SK-N-SH treated with all-trans-retinoic acid at 6 μM for 48 hours (cell line): Measurements from ENCODE around the gene LAMC1.

Experiments
- ATAC-seq: fragments of 200-7000 bp; cut with Tn5 transposase; 3 replicates; pipeline ENCODE4 v1.9.1; 2020; ENCODE audit warnings: mild to moderate bottlenecking, moderate library complexity
- ARNTL ChIP-seq: fragments of 450-650 bp; formaldehyde crosslinking; IDR thresholded peaks from 2 replicates; pipeline ENCODE4 v1.5.0; 2020; ENCODE audit warnings: low read depth, mild to moderate bottlenecking, moderate library complexity, borderline replicate concordance
- BACH2 ChIP-seq: fragments of 250-450 bp; sonication (Bioruptor Pico); IDR thresholded peaks from 2 replicates; pipeline ENCODE4 v1.9.0; 2021; ENCODE audit warnings: mild to moderate bottlenecking, borderline replicate concordance
- CSDC2 ChIP-seq: fragments of 250-450 bp; sonication (Bioruptor Pico); IDR thresholded peaks from 2 replicates; pipeline ENCODE4 v1.5.0; 2020; ENCODE audit warnings: mild to moderate bottlenecking, moderate library complexity
- ESRRG ChIP-seq: fragments of 250-450 bp; sonication (Bioruptor Pico); IDR thresholded peaks from 2 replicates; pipeline ENCODE4 v1.6.1; 2021; ENCODE audit warnings: mild to moderate bottlenecking
- GLIS3 ChIP-seq: fragments of 250-450 bp; sonication (Bioruptor Pico); IDR thresholded peaks from 2 replicates; pipeline ENCODE4 v1.5.0; 2020; ENCODE audit warnings: mild to moderate bottlenecking, moderate library complexity
- ISL1 ChIP-seq: fragments of 250-450 bp; sonication (Bioruptor Pico); IDR thresholded peaks from 2 replicates; pipeline ENCODE4 v2.1.2; 2022; ENCODE audit warnings: mild to moderate bottlenecking, moderate library complexity
- OSR1 ChIP-seq: fragments of 250-450 bp; sonication (Bioruptor Pico); IDR thresholded peaks from 2 replicates; pipeline ENCODE4 v1.8.0; 2022; ENCODE audit warnings: moderate library complexity, mild to moderate bottlenecking, inconsistent platforms
- PATZ1 ChIP-seq: fragments of 250-450 bp; sonication (Bioruptor Pico); IDR thresholded peaks from 2 replicates; pipeline ENCODE4 v1.8.0; 2020; ENCODE audit warnings: mild to moderate bottlenecking, moderate library complexity, borderline replicate concordance
- PPARA ChIP-seq: fragments of 250-450 bp; sonication (Bioruptor Pico); IDR thresholded peaks from 2 replicates; pipeline ENCODE4 v1.5.0; 2020; ENCODE audit warnings: mild to moderate bottlenecking, borderline replicate concordance
- SNAI2 ChIP-seq: fragments of 250-450 bp; sonication (Bioruptor Pico); IDR thresholded peaks from 2 replicates; pipeline ENCODE4 v1.5.0; 2020; ENCODE audit warnings: mild to moderate bottlenecking, moderate library complexity
- TCF4 ChIP-seq: fragments of 250-450 bp; sonication (Bioruptor Pico); IDR thresholded peaks from 2 replicates; pipeline ENCODE4 v1.8.0; 2021; ENCODE audit warnings: mild to moderate bottlenecking, moderate library complexity, borderline replicate concordance
- TOX ChIP-seq: fragments of 250-450 bp; sonication (Bioruptor Pico); IDR thresholded peaks from 2 replicates; pipeline ENCODE4 v1.8.0; 2021; ENCODE audit warnings: mild to moderate bottlenecking, moderate library complexity, borderline replicate concordance
- ZC3H10 ChIP-seq: fragments of 250-450 bp; sonication (Bioruptor Pico); IDR thresholded peaks from 2 replicates; pipeline ENCODE4 v1.5.1; 2021; ENCODE audit warnings: mild to moderate bottlenecking, moderate library complexity
- ZFP3 ChIP-seq: fragments of 250-450 bp; sonication (Bioruptor Pico); IDR thresholded peaks from 2 replicates; pipeline ENCODE4 v1.5.0; 2020; ENCODE audit warnings: mild to moderate bottlenecking, moderate library complexity
- ZFP30 ChIP-seq: fragments of 450-650 bp; formaldehyde crosslinking; IDR thresholded peaks from 2 replicates; pipeline ENCODE4 v1.5.0; 2022; ENCODE audit warnings: mild to moderate bottlenecking, moderate library complexity
- ZNF565 ChIP-seq: fragments of 450-650 bp; formaldehyde crosslinking; conservative IDR thresholded peaks from 2 replicates; pipeline ENCODE4 v1.5.0; 2020; ENCODE audit warnings: low read depth, mild to moderate bottlenecking, moderate library complexity
- ZNF70 ChIP-seq: fragments of 450-650 bp; formaldehyde crosslinking; IDR thresholded peaks from 2 replicates; pipeline ENCODE4 v1.5.0; 2020; ENCODE audit warnings: mild to moderate bottlenecking, moderate library complexity
- ZNF8 ChIP-seq: fragments of 450-650 bp; formaldehyde crosslinking; IDR thresholded peaks from 2 replicates; pipeline ENCODE4 v1.5.0; 2020; ENCODE audit warnings: mild to moderate bottlenecking, moderate library complexity
- TF ChIP-seq, protein P1 (sequence below): fragments of 250-450 bp; sonication (Bioruptor Pico); IDR thresholded peaks from 2 replicates; pipeline ENCODE4 v1.8.0; 2021; ENCODE audit warnings: low read depth, mild to moderate bottlenecking, moderate library complexity, borderline replicate concordance
- TF ChIP-seq, protein P2 (sequence below): fragments of 250-450 bp; sonication (Bioruptor Pico); IDR thresholded peaks from 2 replicates; pipeline ENCODE4 v1.5.1; 2020; ENCODE audit warnings: low read depth, mild to moderate bottlenecking, moderate library complexity
- TF ChIP-seq, protein P3 (sequence below): fragments of 250-450 bp; sonication (Bioruptor Pico); IDR thresholded peaks from 2 replicates; pipeline ENCODE4 v1.5.1; 2021; ENCODE audit warnings: mild to moderate bottlenecking, moderate library complexity

LAMC1 gene

GRCh38 chr1:183082650-183083049 lies 59.4 kb downstream of the LAMC1 start:
- TF ChIP-seq OSR1 (CRISPR knock-in tag): no peak
- no peak for TF ChIP-seq TOX (CRISPR knock-in tag)
- no peak for TF ChIP-seq CSDC2 (CRISPR knock-in tag)
- TF ChIP-seq, protein P1, sequence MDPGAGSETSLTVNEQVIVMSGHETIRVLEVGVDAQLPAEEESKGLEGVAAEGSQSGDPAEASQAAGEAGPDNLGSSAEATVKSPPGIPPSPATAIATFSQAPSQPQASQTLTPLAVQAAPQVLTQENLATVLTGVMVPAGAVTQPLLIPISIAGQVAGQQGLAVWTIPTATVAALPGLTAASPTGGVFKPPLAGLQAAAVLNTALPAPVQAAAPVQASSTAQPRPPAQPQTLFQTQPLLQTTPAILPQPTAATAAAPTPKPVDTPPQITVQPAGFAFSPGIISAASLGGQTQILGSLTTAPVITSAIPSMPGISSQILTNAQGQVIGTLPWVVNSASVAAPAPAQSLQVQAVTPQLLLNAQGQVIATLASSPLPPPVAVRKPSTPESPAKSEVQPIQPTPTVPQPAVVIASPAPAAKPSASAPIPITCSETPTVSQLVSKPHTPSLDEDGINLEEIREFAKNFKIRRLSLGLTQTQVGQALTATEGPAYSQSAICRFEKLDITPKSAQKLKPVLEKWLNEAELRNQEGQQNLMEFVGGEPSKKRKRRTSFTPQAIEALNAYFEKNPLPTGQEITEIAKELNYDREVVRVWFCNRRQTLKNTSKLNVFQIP (CRISPR knock-in tag): no peak
- no peak for TF ChIP-seq ZNF565
- TF ChIP-seq PATZ1 (CRISPR knock-in tag): no peak
- no peak for TF ChIP-seq GLIS3 (CRISPR knock-in tag)
- no peak for TF ChIP-seq ISL1
- TF ChIP-seq, protein P2, sequence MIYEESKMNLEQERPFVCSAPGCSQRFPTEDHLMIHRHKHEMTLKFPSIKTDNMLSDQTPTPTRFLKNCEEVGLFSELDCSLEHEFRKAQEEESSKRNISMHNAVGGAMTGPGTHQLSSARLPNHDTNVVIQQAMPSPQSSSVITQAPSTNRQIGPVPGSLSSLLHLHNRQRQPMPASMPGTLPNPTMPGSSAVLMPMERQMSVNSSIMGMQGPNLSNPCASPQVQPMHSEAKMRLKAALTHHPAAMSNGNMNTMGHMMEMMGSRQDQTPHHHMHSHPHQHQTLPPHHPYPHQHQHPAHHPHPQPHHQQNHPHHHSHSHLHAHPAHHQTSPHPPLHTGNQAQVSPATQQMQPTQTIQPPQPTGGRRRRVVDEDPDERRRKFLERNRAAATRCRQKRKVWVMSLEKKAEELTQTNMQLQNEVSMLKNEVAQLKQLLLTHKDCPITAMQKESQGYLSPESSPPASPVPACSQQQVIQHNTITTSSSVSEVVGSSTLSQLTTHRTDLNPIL: no peak
- no peak for TF ChIP-seq ZFP3
- TF ChIP-seq TCF4: no peak
- no peak for TF ChIP-seq ZC3H10 (CRISPR knock-in tag)
- no peak for ATAC-seq

- TF ChIP-seq ZFP30 (CRISPR knock-in tag) (no peak), CSDC2 (CRISPR knock-in tag) (no peak), TOX (CRISPR knock-in tag) (no peak), GLIS3 (CRISPR knock-in tag) (no peak), ZNF70 (CRISPR knock-in tag) (no peak), ESRRG (CRISPR knock-in tag) (no peak), ZNF8 (CRISPR knock-in tag) (no peak), SNAI2 (CRISPR knock-in tag) (no peak)
- TF ChIP-seq, protein P3, sequence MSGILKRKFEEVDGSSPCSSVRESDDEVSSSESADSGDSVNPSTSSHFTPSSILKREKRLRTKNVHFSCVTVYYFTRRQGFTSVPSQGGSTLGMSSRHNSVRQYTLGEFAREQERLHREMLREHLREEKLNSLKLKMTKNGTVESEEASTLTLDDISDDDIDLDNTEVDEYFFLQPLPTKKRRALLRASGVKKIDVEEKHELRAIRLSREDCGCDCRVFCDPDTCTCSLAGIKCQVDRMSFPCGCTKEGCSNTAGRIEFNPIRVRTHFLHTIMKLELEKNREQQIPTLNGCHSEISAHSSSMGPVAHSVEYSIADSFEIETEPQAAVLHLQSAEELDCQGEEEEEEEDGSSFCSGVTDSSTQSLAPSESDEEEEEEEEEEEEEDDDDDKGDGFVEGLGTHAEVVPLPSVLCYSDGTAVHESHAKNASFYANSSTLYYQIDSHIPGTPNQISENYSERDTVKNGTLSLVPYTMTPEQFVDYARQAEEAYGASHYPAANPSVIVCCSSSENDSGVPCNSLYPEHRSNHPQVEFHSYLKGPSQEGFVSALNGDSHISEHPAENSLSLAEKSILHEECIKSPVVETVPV (CRISPR knock-in tag): no peak
- TF ChIP-seq, protein P2: no peak
- ATAC-seq: no peak
Measured at GRCh38 chr1:183087001-183087400, 63.8 kb downstream of the LAMC1 start.

DNA sequence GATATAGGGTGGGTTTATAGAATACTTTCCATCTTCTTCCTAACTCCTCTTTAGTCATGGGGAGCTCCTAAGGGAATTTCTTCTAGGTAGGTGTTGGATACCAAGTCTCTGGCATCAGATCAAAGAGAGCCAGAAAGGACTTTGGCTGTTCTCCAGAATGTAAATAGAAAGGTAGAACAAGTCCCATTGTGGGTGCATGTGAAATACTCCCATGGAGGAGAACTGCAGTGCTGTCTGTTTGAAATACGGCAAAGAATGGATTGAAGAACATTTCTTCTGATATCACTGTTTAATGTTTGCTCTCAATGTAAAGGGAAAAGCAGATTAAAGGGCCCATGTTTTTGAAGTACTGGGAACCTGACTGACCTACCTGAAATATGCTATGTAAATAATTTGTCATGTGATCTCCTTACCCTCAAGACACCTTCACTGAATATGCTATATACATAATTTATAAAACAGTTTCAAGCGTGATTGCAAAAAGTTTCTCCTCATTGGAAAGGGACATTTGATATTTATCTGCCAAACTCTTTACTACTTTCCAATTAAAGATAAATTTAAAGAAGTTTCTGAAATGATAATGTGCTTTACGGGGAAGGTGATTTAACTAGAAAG lies 65.9 kb downstream of the LAMC1 start:
- no peak for ATAC-seq
- TF ChIP-seq ISL1: no peak
- TF ChIP-seq SNAI2 (CRISPR knock-in tag): no peak
- TF ChIP-seq BACH2 (CRISPR knock-in tag): no peak
- TF ChIP-seq PPARA (CRISPR knock-in tag): no peak
- TF ChIP-seq ZNF8 (CRISPR knock-in tag): no peak
- TF ChIP-seq, protein P3 (CRISPR knock-in tag): no peak
- TF ChIP-seq PATZ1 (CRISPR knock-in tag): no peak
- no peak for TF ChIP-seq ARNTL (CRISPR knock-in tag)
- no peak for TF ChIP-seq TCF4
